ENCODE measurements around the gene ACTA2.

The ACTA2 gene

DNA sequence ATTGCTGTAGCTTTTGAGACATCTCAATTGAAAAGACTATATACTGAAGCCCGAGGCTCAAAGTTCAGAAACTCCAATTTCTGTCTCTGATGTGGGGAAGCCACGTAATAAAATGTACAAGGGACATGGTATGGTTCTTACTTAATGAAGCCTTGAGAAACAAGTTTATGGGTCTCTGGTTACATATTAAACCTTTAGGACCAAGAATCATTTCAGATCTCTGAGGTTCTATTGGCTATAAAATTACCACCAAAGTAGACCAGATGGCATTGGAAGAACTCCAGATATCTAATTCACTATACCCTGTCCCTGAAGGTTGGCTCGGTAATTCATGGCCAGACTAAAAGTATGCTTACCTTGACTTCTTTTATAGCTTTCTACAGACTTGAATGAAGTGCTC is 48.9 kb downstream of the ACTA2 start:
- no peak for DNase-seq (ENCODE audit: low read depth in 1 of 2, low spot score in 1 of 2)
- in situ Hi-C loops (cut with HindIII; ENCODE audit: low pct_unique_long_range_greater_than_20kb, low sequenced_read_pairs), result no loop called here
- no peak for TF ChIP-seq JUND (IDR thresholded peaks at IDR 0.05; ENCODE audit: low read depth)

DNA sequence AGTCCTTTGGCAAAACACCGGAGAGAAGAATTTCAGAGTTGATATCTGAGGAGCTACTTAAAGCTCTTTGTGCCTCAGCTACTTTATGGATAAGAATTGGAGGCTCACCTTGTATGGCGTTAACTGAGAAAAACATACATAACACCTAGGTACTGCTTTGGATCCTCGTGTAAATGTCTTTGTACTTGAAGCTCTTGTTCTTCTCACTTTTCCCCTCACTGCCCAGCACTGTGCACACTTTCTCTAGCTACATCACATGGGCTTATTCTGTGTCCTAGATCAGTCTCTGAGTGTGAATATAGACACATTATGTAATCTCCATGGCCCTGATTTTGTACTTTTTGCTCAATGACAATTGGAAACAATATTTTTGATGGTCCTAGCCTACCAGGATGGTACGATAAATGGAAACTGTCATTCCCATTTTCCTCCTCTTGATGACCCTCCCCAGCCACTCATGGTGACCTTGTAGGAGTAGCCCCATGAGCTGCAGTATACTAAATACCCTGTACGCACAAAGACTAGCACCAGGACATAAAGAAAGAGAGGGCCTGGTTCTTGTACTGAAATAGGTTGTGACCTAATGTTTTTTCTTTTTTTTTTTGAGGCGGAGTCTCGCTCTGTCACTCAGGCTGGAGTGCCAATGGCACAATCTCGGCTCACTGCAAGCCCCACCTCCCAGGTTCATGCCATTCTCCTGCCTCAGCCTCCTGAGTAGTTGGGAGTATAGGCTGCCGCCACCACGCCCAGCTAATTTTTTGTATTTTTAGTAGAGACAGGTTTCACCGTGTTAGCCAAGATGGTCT is 50.4 kb downstream of the ACTA2 start:
- in situ Hi-C loops (cut with HindIII; ENCODE audit: low pct_unique_long_range_greater_than_20kb, low sequenced_read_pairs), result no loop called here
- no peak for DNase-seq (ENCODE audit: low read depth in 1 of 2, low spot score in 1 of 2)
- TF ChIP-seq JUND (IDR thresholded peaks at IDR 0.05; ENCODE audit: low read depth), result no peak

DNA sequence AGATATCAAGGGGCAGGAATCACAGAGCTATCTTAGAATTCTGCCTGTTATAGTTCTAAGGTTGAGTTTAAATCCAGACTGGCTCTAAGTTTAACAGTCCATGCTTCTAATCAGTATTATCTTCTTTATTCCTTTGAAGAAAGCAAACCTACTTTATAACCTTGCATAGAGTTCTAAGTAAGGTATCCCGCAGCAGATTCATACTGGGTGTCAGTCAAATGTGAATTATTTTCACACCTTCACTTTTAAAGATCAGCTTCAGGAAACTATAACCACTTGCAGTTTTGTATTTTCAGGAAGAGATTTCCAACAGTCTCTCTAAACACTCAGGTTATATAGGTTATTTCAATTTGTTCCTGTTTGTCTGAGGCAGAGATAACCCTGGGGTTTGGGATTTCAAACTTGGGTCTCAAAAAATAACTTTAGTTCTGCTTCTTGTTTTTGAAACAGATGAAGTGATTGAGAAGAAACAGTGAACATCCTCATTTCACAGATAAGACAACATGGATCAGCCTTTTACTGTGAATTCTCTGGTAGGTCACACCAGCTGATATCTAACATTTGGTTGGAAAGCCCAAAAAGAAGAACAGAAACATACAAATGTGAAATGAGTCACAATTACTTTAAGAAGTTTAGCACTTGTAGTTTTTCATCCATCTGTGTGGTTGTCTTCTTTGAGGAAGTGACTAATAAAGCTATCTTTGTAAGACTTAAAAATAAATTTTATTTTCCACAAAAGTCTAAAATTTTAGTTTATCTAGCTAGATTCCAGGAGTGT is 51.2 kb downstream of the ACTA2 start:
- no peak for DNase-seq (ENCODE audit: low read depth in 1 of 2, low spot score in 1 of 2)
- in situ Hi-C loops (cut with HindIII; ENCODE audit: low pct_unique_long_range_greater_than_20kb, low sequenced_read_pairs), result no loop called here

DNA sequence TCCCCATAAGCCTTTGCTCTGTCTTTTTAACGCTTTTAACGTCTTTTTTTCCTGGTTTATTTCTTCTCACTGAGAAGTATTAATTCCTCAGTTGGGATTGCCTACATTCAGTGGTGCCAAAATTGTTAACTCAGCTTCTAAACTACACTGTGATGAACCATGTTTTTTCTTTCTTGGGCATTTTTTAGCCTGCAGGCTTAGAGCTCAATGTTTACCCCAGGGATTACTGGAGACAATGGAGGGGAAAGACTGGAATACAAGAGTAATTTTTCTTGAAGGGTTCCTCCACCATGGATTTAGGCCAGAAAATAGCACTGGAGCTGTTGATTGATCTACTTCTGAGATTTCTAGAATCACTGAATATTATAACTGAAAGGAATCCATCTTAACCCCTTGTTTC is 52.7 kb downstream of the ACTA2 start:
- peak in 1 of 2 experiments; percentile 51 for DNase-seq (ENCODE audit: low read depth in 1 of 2, low spot score in 1 of 2)
- in situ Hi-C loops (cut with HindIII; ENCODE audit: low pct_unique_long_range_greater_than_20kb, low sequenced_read_pairs), result no loop called here
- no peak for TF ChIP-seq JUND (IDR thresholded peaks at IDR 0.05; ENCODE audit: low read depth)

More for the DNA sequence above, 51.2 kb downstream of the ACTA2 start:
- no peak for TF ChIP-seq JUND (IDR thresholded peaks at IDR 0.05; ENCODE audit: low read depth)

DNA sequence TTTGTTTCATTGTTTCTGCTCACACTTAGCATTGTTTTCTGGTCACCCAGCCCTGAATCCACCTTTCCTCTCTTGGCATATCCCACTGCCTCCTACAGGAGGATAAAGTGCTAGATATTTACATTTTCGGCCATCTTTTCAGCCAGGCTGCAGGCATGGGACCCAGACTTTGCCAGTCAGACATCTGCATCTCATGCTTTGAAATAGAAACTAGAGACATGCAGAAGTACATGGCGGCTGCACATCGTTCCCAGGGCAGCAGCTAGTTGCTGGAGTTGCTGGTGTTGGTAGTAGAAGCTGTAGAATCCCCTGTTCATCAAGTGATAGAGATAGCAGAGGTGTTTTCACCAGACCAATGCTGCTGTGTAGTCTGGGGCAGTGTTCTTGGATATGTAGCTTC is 53.8 kb downstream of the ACTA2 start:
- DNase-seq (ENCODE audit: low read depth in 1 of 2, low spot score in 1 of 2), result no peak
- TF ChIP-seq JUND (IDR thresholded peaks at IDR 0.05; ENCODE audit: low read depth), result no peak
- in situ Hi-C loops (cut with HindIII; ENCODE audit: low pct_unique_long_range_greater_than_20kb, low sequenced_read_pairs), result no loop called here

DNA sequence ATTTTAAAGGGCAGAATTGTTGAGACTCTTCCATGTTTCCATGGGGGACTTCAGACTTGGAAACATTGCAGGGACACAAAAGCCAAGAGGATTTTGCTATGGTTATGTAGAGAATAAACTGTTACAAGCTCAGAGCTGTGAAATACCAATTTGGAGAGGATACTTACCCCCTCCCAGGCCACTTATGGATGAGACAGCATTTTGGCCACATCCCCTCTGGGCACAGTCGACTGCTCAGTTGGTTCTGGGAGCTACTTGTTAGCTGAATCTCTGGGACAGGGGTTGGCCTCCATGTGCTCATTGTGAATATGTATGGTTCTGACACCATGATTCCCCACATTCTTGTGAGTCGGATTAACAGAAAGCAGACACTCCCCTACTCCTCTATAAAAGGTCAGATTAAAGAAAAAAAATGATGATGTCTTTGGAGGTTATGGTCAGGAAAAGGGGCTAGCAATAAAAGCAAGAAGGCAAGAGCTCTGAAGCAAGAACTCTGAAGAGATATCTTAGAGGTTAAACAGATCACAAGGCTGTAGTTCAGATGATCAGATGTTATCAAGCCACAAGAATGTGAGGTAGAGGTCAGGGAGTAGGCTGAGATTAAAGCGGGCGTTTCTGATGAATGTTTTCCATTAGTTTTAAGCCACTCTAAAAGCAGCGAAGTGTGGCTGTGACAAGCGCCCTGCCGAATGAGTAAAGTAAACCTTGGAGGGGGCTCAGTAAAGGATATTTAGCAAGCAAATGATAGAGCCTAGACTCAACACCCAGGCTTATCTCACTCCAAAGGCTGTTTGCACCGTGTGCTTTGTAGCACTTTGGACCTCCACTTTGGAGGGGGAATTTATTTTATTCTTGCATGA is 55.3 kb downstream of the ACTA2 start:
- in situ Hi-C loops (cut with HindIII; ENCODE audit: low pct_unique_long_range_greater_than_20kb, low sequenced_read_pairs), result no loop called here
- DNase-seq (ENCODE audit: low read depth in 1 of 2, low spot score in 1 of 2), result no peak

DNA sequence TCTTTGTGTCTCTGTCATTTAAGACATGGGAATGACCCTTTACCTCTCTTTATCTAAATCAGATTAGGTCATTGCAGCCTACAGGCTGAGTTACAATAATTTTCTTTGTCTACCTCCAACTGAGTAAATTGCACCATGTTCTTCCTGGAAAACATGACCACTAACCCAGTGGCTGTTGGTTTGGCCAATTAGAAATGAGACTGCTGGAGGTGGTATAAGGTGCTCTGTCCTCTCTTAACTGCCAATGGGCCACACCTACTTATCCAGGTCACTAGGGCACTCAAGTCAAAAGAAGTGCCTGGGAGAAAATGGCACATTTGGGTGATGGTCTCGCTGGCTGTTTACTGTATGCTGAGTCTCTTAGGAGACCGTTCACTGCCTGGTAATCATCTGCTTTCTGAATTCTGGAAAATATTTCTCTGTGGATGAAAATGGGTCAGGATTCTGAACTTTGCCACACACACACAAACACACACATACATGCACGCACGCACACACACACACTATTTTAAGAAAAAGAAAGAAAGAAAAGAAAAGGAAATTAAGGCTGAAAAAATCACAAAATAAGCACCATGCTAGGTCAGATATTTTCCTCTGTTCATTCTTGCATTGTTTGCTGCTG is 56.1 kb downstream of the ACTA2 start:
- TF ChIP-seq JUND (IDR thresholded peaks at IDR 0.05; ENCODE audit: low read depth), result no peak
- DNase-seq (ENCODE audit: low read depth in 1 of 2, low spot score in 1 of 2), result no peak

More for the DNA sequence above, 55.3 kb downstream of the ACTA2 start:
- TF ChIP-seq JUND (IDR thresholded peaks at IDR 0.05; ENCODE audit: low read depth), result no peak

DNA sequence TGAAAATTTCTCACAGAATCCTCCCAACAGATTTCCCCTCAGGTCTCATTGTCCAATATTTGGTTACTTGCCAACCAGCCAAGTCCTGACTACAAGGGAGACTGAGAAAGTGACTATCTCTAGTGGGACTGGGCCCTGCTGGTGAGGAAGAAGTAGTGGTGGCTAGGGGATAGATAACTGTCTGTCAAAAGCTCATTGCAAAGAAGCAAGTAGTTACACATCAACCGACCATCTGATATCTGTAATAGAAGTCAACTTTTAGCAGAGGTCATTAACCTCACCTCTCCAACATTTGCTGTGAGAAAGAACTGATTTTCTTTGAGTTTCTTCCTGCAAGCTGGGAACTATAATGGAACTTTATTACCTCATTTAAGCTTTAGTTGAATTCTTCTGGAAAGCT is 57.3 kb downstream of the ACTA2 start:
- in situ Hi-C loops (cut with HindIII; ENCODE audit: low pct_unique_long_range_greater_than_20kb, low sequenced_read_pairs), result no loop called here
- DNase-seq (ENCODE audit: low read depth in 1 of 2, low spot score in 1 of 2), result no peak
- no peak for TF ChIP-seq JUND (IDR thresholded peaks at IDR 0.05; ENCODE audit: low read depth)

More for the DNA sequence above, 56.1 kb downstream of the ACTA2 start:
- in situ Hi-C loops (cut with HindIII; ENCODE audit: low pct_unique_long_range_greater_than_20kb, low sequenced_read_pairs), result no loop called here

DNA sequence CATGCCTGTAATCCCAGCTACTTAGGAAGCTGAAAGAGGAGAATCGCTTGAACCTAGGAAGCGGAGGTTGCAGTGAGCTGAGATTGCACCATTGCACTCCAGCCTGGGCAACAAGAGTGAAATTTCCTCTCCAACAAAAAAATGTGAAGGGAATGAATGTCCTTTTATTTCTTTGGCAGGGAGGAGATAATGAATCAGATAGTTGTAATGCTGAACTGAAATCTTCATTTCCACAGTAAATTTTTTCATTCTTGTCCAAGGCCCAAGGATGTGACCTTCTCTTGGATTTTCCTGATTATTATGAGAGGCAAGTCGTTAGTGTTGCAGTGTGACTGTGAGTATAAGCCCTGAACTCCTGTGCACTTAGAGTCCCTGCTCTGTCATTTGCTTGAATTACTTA is 59.0 kb downstream of the ACTA2 start:
- no peak for TF ChIP-seq JUND (IDR thresholded peaks at IDR 0.05; ENCODE audit: low read depth)
- in situ Hi-C loops (cut with HindIII; ENCODE audit: low pct_unique_long_range_greater_than_20kb, low sequenced_read_pairs), result no loop called here

DNA sequence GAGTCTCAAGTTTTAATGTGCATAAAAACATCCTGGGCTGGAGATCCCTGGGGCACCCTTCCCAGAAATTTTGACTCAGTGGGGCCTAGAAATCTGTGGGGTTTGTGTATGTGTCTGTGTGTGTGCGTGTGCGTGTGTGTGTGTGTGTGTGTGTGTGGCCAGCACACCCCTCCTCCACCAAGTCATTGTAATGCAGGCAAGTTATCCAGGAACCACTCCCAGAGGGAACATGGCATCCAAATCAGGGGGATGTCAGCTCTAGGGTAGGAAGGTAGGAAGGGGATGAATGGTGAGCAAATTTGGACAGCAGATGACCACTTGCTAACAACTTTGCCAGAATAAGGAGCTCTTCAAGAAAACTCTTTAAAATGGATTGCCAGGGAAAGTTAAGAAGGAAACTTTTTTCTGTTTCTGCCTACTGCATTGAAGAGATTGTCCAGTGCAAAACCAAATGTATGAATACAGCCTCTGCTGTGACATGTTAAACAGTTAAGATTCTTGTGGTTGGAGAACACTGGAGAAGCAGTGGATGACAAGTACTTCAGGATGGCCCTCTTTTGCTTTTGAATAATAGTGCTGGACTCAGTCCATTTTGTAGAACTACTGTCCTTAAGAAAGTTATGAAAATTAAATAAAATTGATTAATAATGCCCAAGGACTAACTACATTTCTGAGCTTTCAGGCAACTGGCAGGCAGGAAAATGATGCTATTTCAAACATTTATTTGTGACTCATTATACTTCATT is 60.2 kb downstream of the ACTA2 start:
- in situ Hi-C loops (cut with HindIII; ENCODE audit: low pct_unique_long_range_greater_than_20kb, low sequenced_read_pairs), result no loop called here
- TF ChIP-seq JUND (IDR thresholded peaks at IDR 0.05; ENCODE audit: low read depth), result no peak
- no peak for DNase-seq (ENCODE audit: low read depth in 1 of 2, low spot score in 1 of 2)

More for the DNA sequence above, 59.0 kb downstream of the ACTA2 start:
- no peak for DNase-seq (ENCODE audit: low read depth in 1 of 2, low spot score in 1 of 2)

DNA sequence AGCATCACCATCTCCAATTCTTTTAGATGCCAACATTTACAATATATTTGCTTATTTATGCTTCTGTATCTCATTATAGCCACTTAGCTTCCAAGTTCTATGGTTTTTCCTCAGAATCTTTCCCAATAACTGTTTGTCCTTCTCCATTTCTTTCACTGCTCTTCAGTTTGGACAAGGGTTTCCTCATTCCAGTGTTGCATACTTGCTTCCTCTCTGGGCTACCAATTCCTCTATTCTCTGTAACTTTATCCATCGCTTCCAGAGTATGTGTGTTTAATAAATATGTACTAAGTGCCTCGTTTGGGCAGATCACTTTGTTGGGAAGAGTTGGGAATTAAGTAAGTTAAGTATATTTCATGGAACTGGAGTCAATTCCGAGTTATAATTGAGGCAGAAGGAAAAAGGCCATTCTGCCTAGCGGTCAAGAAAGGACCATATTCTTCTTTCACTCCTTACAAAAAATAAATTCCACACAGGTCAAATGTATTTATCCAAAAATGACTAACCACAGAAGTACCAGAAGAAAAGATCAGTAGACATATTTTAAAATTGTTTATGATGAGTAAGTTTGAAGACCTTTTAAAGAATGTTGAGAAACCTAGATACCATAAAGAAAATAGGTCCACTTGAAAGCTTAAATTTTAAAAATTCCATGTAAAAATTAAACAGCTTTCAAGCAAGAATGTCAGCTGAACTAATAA is 61.7 kb downstream of the ACTA2 start:
- in situ Hi-C loops (cut with HindIII; ENCODE audit: low pct_unique_long_range_greater_than_20kb, low sequenced_read_pairs), result no loop called here
- DNase-seq (ENCODE audit: low read depth in 1 of 2, low spot score in 1 of 2), result no peak

More for the DNA sequence above, 61.7 kb downstream of the ACTA2 start:
- no peak for TF ChIP-seq JUND (IDR thresholded peaks at IDR 0.05; ENCODE audit: low read depth)

Measured in T47D (cell line).